ENCODE measurements around the gene C14orf119.

The C14orf119 gene, protein sequence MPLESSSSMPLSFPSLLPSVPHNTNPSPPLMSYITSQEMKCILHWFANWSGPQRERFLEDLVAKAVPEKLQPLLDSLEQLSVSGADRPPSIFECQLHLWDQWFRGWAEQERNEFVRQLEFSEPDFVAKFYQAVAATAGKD

DNA sequence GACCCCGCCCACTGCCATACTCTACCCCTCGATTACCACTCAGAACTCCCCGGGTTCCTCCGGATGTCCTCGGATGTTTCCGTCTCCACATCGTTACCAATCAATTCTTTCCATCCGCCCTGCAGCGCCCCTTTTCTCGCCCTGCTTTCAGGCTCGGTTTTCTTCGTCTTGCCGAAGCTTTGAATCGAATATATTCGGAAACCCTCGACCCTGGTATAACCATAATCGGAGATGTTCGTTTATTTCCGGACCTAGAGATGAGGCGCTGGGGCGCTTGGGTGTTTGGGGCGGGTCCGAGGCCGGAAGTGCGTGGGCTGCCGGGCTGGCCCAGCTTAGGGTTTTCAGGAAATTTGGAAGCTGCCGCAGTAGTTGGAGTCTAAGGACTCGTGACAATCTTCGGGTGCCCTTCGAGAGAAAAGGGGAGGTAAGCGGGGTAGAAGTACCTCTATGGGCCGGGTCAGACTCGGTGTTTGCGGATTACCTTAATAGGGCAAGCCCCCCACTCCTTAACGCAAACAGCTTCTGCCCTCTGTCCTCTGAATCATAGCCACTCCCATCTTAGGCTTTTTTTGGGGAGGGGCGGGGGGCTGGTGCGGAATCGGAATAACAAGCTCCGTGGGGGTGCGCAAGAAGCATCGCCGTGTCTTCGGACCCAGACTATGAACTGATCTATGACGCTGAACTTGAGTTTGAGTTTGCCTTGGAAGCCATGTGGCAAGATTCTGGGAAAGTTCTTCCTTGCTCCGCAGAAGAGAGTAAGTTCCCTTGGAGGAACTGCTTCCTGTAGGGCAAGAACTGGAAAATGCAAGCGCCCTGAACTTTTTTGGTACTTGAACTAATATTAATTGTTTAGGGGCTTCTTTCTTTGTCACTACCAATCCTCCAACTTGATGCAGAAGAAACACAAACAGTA lies at the start of gene C14orf119:
Gene C14orf119, plus strand, starts transcription at position 310 of the 913 bp plus-strand sequence. CDS start 2,154 bp downstream, outside the sequence.
- peak; percentile 95 to 100 (median 99) for DNase-seq (ENCODE audit: low read depth in 3 of 3)

DNA sequence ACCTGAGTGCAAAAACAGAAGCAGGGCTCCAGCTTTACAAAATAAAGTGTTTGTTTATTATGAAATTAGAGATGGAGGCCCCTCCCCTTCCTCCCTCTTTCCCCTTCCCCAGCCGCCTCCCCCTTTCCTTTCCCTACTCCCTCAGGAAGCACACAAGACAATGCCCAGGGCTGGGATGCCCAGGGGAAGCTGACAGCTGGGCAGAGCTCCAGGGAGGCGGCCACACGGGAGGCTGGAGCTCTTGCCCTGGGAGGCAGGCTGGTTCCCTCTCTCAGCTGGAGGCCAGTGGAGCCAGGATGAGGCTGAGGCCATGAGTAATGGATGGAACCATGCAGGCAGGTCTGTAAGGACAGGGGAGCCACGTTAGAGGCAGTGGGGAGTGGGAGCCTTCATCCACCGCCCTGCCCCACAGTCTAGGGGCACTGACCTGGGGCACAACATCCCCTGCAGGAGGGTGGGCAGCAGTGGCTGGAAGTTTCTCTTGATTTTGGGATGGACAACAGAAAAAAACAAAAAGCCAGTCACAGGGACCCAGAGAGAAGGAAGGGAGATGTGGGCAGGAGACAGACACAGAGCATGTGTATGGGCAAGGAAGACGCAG lies 48.2 kb upstream of the C14orf119 start:
- DNase-seq (ENCODE audit: low read depth in 3 of 3), result no peak

DNA sequence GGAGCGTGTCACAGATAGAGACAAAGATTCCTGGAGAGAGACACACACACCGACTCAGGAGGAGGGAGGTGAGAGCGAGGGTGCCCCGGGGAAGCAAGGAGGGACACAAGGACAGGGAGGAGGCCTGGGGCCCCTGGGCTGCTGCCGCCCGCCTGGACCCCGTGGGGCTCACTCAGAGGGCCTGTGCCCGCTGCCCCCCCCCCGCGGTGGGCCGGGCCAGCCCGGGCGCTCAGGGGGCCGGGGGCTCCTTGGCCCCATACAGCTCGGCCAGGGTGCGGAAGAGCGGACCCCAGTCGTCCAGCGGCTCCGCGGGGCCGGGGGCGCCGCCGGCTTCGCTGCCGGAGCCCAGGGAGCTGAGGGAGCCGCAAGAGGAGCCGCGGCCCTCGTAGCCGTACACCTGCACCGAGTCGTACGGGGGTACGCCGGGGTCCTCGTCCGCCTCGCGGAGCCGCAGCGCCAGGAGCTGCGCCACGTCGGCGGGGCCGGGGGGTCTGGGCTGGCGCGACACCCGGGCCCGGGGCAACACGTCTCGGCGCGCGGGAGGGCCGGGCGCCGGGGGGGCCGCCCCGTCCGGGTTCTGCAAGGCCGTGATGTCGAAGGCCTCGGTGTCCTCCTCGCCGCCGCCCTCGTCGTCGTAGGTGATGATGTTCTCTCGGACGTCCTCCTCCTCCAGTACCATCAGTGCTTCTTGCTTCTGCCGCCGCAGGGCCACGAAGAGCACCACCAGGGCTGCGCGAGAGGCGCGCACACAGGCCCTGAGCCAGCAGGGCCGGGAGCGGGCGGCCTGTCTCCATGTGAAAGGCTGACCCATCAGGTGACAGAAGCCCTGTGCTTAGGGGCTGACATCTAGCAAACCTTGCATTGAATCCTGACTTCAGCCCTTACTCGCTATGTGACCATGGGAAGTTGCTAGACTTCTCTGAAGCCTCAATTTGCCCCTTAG lies 47.3 kb upstream of the C14orf119 start:
- DNase-seq (ENCODE audit: low read depth in 3 of 3), result no peak

- DNase-seq (ENCODE audit: low read depth in 3 of 3), result no peak
These were observed 46.3 kb upstream of the C14orf119 start for GRCh38 chr14:23049011-23049410.

DNA sequence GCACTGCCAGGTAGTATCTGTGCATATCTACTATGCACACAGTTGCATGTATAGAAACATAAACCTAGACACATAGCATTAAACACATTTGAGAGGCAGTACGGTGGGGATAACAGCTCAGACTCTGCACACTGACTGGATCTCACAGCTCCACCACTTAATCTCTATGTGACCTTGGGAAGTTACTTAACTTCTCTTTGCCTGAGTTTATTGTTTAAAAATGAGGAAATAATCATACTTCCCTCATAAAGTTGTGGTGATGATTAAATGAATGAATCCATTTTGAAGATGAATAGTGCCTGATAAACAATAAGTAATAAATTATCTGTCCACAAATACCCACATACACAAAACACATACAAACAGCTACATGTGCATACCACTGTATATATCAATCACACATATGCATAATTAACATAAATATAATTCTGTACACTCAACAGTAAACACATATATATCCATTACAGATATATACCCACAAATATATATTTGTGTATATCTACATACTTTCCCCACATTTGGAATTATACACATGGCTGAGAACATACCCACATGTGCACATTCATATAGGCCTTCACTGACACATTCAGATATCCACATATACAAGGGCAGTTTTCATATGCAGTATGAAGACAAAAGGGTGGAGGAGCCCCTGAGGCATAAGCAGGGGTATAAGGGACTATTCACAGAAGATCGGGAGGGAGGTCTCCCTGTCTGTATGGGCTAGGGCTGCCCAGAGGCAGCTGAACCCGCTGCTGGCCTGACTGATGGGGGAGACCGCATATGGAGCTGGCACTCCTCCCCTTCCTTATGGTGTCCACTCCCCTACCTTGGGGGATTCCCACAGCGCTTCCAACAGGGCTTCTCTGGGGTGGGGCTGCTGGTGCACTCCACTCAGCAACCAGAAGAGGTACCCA lies 43.9 kb upstream of the C14orf119 start:
- DNase-seq (ENCODE audit: low read depth in 3 of 3), result no peak

DNA sequence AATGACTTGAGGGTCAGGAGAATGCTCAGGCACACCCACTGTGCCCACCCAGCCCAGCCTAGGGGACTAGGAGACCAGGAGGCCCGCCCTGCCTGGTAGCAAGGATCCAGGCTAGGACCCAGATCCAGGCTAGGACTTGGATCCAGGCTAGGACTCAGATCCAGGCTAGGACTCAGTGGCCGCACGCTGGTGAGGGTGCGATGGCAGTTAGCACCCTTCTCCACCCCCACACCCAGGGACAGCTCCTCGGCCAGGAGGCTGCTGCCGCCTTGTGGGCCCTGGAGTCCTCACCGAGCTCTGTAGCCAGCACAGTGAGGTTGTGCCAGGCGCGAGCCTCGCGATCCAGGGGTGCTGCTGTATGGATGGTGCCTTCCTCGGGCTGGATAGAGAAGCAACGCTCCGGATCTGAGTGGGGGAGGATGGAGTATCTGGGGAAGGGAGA lies 43.1 kb upstream of the C14orf119 start:
- DNase-seq (ENCODE audit: low read depth in 3 of 3), result no peak

- no peak for DNase-seq (ENCODE audit: low read depth in 3 of 3)
These were observed 42.6 kb upstream of the C14orf119 start for GRCh38 chr14:23052671-23053070.

DNA sequence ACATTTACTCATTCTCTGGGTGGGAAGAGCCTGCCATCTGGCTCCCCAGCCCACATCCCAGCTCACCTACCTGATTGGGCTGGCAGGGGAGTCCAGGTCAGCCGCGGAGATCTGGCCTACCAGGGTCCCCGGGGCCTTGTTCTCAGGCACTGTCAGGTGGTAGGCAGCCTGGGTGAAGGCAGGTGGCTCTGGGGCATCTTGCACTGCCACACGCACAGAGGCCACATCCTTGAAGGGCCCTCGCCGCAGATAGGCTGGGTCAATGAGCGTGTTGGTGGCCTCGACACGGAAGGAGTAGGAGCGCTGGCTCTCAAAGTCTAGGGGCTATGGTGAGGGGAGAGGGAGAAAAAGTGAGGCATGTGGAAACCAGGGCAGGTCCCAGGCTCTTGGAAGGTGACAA lies 41.9 kb upstream of the C14orf119 start:
- DNase-seq (ENCODE audit: low read depth in 3 of 3), result no peak

GRCh38 chr14:23054000-23054811 lies 41.1 kb upstream of the C14orf119 start:
- peak in 1 of 3 experiments; percentile 31 for DNase-seq (ENCODE audit: low read depth in 3 of 3)

DNA sequence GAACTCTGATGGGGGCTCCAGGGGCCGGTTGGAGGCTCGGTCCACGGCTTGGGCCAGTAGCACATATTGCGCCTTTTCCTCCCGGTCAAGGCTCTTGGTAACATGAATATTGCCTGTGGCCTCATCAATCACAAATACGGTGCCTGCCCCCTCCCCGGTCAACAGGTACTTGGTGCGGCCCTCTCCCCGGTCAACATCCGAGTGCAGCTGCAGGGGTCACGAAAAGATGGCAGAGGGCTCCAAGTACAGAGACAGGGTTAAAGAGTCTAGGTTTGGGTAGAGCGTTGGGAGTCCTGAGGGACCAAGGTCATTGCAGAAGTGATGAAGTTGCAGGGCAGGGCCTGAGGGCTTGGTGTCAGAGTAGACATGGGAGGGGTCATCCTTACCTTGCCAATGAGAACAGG lies 40.2 kb upstream of the C14orf119 start:
- DNase-seq (ENCODE audit: low read depth in 3 of 3), result no peak

DNA sequence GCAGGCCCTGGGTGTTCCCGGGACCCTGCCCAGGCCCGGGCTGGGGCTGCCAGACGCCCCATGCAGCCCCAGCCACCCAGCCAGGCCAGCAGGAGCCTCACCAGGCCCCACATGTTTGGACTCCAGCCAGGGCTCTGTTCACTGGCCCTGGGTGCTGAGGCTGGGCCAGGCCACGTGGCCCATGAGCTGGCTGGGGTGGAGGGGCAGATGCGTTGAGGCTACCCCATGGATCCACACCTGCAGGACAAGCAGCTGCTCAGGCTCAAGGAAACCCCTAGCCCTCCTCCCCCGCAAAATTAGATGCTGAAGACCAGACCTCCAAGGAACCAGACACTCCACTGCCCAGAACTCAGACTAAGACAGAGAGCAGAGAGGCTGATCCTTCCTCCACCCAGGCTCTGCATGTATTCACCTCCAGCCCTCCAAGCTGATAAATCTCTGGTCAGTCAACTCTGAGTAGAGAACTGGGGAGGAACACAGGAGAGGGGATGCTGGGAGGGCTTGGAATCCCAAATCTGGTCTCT lies 39.6 kb upstream of the C14orf119 start:
- no peak for DNase-seq (ENCODE audit: low read depth in 3 of 3)

GRCh38 chr14:23056145-23056955 lies 39.0 kb upstream of the C14orf119 start:
- peak; percentile 38 to 66 (median 44) for DNase-seq (ENCODE audit: low read depth in 3 of 3)

DNA sequence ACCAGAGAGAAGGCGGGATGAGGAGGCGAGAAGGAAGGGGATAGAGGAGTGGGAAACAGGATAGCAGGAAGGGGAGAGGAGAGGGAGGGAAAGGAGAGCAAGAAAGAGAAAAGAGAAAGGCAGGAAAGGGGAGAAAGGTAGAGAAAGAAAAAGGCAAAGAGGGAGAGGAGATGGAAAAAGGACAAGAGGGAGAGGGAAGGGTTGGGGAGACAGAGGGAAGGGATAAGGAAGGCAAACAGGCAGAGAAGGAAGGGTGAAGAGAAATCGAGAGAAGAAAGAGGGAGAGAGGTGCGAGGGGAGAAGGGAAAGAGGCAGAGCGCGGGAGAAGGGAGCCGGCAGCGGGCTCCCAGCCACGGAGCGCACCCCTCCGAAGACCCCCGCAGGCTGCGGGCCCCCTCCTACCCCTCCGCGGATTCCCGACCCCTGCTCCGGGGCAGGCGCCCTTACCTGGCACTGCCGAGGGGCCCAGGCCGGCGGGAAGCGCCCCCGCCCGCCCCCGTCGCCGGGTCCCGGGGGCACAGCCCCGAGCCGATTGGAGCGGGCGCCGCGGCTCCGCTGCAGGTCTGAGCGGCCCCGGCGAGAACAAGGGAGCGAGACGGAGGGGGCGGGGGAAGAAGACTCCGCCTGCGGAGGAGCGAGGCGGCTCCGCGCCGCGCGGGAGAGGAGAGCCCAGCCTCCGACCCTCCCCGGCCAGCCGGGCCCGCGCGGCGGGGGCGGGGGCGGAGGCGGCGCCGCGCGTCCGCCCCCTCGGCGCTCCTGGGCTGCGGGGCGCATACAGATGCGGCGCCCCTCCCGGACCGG lies 38.1 kb upstream of the C14orf119 start, which contains the start of gene CDH24:
Gene CDH24, minus strand, starts transcription at position 565 of the 801 bp plus-strand sequence. CDS start 1,787 bp downstream, outside the sequence.
- peak in 2 of 3 experiments; percentile 25 to 74 for DNase-seq (ENCODE audit: low read depth in 3 of 3)

DNA sequence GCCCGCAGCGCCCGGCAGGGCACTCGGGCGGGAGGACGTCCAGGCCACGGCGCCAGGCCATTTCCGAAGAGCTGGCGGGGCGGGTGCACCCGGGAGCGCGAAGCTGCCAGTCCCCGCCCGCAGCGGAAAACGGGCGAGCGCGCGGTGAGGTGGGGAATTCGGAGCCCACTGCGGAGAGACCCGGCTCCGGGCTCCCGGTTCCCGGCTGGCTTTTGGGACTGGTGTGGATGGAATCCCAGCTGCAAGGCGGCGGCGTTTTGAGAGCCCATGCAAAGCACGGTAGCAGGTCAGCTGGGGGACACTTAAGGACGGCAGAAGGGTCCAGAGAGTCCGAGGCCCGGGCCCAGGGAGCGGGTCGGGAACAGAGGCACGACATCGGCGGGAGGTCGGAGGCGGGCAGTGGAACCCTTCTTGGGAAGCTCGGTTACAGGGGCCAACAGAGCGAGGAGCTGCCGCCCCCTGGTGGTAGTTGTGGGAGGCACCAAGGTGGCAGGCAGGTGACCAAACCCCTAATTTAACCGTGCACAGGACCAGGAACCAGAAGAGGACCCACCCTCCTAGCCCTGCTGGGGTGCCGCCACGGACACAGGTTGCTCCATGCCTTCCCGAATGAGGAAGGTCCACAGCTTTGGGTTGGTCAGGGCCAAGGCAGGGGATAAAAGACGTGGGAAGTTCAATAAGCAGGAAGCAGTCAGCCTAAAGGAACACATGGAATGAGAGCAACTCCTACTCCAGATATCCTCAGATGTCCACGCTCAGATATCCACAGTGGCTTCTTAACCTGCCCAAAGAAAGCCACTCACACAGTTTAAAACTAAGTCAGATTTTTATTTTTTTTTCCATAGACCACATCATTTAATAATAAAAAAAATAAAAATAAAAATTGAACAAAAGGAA lies 37.3 kb upstream of the C14orf119 start:
- DNase-seq (ENCODE audit: low read depth in 3 of 3), result peak; percentile 73 to 89 (median 75)

DNA sequence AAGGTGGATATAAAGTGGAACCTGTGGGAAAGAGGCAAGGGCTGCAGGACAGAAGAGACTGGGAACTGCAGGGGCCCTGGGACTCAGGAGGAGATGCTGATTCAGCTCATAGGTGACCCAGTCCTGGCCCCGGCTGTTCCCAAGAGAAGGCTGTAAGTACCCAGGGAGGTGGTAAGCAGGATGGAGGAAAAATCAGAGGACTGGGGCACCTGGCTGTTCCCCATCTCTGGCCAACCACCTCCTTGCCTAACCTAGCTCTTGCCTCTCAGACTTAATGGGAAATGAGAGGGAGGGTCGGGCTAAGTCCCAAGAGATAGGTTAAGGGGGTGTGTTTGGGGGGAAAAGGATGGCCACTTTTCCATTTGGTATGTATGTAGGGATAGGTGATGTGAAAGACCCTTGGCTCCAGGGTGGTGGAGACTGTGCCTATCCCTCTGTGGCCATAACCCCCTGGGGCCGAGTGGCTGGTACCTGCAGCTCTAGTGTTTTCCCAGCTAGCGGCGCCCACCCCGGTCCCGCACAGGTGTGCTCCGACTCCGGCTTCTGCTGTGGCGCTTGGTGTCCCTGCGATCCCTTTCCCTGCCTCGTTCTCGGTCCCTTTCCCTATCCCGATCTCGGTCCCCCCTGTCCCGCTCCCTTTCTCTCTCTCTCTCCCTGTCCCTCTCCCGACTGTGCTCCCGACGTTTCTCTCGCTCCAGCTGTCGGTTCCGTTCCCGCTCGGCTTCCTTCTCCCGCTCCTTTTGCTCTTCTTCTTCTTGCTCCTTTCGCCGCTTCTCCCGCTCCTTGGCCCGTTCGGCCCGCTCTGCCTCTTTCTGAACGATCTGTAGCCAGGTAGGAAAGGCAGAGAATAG lies 36.4 kb upstream of the C14orf119 start:
- DNase-seq (ENCODE audit: low read depth in 3 of 3), result no peak
